NCI-H2196 (cell line): ENCODE data around the gene ZBTB42.

Experiments used
- DNase-seq: peaks from one replicate; lab custom pipeline; 2025; ENCODE audit not compliant: unreplicated experiment; lab: John Stamatoyannopoulos, UW

ZBTB42 gene

DNA sequence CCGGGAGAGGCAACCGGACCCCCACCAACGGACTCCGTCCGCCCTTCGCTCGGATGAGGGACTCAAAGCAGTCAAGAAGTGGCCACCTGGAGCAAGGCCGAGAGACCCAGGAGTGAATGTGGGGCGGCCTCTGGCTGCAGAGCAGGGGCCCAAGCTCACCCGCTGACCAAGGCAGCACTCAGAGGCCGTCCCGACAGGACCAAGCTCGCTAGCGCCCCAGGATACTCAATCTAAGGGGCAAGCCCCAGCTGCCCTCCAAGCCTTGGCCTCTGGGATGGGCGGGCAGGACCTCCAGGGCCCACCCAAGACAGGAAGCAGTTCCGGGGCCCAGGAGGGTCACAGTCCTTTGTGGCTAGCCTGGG is 6.3 kb upstream of the ZBTB42 start:
- DNase-seq, result no peak

DNA sequence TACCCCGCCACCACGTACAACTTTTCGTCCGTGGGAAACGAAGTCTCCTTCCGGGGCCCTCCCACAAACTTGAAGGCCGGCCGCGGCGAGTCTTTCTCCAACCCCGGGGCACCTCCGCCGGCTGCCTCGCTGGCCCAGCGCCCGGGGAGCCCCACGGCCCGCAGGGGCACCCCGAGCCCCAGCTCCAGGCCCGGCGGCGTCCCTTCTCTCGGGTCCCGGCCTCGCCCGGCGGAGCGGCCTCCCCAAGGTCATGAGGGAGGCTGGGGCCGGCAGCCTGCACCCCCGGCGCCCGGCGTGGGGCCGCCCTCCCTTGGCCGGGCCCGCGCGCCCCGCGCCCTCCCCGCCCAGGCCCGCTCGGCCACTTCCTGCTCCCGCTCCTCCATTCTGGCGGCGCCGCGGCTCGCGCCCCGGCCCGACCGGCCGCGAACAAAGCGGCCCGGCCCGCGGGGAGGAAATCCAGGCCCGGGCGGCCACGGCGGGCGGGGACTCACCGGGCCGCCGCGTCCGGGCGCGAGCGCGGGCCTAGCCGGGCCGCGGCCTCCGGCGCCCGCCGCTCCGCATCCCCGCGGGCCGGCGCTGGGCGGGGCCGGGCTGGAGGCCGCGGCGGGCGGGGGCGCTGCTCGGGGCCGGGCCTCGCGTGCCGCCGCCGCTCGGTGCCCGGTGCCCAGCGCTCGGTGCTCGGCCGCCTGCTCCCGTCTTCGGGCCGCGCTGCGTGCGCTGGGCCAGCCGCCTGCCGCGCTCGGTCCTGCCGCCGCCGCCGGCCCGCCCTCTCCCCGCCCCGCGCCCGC is 5.7 kb upstream of the ZBTB42 start, which contains the start of gene AKT1:
Gene AKT1, minus strand, starts transcription at position 756 of the 788 bp plus-strand sequence. CDS start 3,105 bp downstream, outside the sequence.
- peak; percentile 27 for DNase-seq

DNA sequence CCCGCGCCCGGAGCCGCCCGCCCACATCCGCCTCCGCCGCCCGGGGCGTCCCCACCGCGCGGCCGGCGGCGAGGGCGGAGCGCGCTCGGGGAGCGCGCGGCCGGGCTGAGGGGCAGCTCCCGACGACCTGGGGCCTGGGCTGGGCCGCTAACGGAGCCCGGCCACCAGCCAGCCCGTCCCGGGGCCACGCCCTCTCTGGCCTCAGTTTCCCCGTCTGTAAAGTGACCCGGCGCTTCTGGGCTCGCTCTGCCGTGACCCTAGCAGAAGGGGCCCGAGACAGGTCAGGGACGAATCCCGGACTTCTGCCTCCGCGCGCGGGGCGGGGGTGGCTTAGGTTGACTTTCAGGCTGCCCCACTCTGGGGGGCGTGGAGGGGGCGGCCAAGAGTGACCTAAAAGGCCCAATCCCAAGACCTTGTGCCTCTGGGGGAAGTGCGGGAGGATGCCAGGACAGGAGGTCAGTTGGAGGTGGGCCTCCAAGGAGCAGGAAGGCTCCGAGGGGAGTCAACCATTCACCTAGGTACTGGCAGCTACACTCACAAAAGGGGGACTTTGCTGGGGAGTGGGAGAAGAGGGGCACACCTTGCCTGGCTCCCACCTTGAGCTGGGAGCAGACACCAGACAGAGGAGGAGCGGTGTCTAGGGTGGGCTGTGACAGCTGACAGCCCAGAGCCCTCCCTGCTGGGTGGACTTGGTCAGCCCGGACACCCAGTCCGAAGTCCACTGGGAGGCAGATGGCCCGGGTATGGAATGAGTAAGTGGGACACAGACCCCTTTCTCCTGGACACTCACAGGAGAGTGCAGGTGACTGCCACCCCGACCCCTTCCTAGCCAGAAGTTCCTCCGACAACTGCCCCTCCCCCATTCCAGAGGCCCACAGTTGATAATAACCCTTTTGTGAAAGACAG is 4.9 kb upstream of the ZBTB42 start:
- DNase-seq, result no peak

DNA sequence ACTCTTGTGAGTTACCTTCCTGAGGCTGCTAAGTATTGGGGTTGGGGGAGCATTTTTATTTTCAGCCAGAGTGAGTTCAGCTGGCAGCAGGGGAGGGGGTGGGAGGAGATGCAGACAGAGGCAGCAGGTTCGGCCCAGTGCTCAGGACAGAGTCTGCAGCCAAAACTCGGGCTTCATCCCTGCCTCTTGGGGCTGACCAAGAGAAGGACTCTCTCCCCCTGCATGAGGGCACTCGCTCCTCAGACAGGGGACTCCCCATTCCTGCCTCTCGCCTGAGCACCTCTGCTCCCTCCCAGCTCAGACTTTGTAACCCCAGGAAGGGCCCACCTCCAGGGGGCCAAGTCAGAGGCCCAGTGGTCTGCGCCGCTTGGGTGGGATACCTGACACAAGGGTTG is 4.2 kb upstream of the ZBTB42 start:
- DNase-seq, result no peak

- DNase-seq, result no peak
These were observed 3.5 kb upstream of the ZBTB42 start for GRCh38 chr14:104797115-104798044.

GRCh38 chr14:104798300-104799243 is 2.3 kb upstream of the ZBTB42 start:
- no peak for DNase-seq

DNA sequence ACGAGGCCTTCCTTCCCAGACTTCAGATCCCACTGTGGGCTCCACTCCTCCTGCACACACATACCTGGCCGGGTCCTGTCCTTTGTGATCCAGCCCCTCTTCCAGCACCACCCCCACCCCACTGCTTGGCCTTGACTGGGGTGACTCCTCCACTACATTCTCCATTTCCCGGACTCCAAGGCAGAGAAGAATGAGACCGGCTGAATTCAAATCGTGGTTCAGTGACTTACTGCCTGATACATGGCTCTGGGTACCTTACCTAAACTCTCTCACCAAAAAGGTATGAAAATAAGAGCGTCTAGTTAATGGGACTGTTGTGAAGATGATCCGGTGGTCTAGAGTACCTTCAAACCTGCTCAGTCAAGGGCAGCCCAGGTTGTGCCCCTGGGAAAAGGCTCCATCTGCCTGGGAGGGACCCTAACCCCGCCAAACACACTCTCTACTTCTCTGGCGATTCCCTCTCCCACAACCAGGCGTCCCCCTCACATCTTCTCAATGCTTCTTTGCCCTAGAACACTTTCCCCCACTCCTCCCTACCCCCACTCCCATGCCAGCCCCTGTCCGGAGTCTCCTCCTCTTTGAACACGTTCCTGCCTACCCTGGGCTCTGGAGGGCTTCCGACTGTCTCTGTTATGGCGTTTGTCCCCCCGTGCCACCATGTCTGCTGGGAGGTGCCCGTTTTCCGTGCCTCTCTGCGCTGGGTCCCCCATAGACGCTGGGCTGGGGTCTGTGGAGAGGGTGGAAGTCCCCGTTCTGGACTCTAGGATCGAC is 1.5 kb upstream of the ZBTB42 start:
- DNase-seq, result no peak

- peak; percentile 52 for DNase-seq
These were observed 708 bp upstream of the ZBTB42 start for GRCh38 chr14:104800015-104800770.

- no peak for DNase-seq
These were observed 856 bp downstream of the ZBTB42 start for GRCh38 chr14:104801520-104802393.

DNA sequence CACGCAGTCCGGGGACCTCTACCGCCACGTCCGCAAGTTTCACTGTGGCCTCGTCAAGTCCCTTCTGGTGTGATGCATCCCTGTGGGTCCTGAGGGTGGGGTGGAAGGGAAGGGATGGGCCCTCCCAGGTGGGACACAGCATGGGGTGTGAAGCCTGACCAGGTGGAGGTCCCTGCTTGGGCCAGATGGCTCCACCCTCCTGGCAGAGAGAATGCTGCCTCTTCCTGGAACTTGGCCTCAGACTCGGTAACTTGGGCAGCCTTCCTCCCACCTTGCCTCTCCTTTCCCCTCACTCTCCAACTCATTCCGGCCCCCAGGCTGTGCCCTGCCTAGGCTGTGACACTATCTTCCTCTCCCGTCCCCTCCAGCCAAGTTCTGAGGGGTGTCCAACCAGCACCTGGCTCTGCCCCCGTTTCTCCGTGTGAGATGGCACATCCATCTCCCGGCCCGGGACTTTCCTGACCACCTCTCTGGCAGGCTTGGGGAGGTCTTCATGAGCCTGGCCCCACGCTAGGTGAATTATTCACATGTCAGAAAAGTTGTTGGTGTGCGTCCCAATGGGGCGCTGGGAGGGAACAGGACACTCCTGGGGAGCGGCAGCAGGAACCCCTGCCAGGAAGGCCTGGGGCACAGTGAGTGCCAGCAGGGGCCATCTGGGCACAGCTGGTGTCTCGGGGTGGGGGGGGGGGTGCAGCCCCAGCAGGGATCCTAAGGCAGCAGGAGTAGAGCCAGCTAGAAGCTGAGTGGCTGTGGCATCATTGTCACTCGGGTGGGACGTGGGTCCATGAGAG is 1.7 kb downstream of the ZBTB42 start:
- no peak for DNase-seq

DNA sequence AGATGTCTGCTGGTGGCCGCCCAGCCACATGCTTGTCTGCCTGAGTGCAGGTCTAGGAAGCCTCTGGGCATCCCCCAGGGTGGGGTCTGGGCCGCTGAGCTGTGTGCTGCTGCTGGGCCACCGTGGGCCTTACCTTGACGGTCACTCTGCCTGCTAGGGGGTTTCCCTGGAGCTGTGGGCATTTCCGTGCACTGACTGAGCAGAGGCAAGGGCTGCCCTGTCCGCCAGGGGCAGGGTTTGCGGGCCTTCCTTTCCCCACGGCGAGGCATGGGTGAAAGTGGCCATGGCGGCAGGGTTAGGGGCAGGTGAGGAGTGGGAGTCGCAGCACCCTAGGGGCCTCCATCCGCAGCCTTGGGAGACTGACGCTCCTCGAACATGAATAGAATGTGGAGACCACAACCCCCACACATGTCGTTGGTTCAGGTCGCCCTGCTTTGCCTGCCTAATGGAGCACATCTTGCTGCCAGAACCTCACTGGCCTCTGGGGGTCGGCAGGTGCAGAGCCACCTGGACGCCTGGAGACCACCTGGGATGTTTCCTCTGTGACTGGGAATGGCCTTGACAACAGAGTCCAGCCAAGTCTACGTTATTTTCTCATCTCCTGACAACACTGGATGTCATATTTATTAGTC is 2.5 kb downstream of the ZBTB42 start:
- DNase-seq, result no peak

DNA sequence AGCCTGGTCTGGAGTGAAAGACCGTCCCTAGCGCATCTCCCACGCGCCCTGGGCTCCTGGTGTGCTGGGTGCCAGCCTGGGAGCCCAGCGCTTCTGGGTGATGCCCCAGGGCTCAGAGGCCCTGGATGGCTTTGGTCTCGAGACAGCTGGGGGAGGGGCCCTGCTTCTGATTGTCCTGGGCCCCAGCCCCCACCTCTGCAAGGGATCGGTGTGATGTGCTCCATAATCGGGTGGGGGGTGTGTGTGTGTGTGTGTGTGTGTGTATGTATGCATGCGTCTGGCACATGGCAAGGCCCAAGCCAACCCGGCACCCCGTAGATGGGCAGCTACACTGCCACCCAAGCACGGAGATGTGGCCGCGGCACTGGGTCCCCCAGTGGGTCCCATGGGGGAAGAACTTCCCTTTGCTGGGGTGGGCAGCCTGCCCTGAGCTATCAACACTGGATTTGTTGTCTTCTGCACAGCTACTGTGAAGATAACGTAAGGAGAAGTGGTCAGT is 3.1 kb downstream of the ZBTB42 start:
- DNase-seq, result no peak

GRCh38 chr14:104804481-104805325 is 3.8 kb downstream of the ZBTB42 start:
- no peak for DNase-seq

GRCh38 chr14:104805326-104805678 is 4.4 kb downstream of the ZBTB42 start:
- peak; percentile 13 for DNase-seq

GRCh38 chr14:104805941-104806624 is 5.2 kb downstream of the ZBTB42 start:
- DNase-seq, result no peak
